Hippocampal formation (tissue), 2 donors: ENCODE results near the gene FANCC.
"Not testable (repeated sequence)": the region's sequence is repeated elsewhere in the genome, so short reads cannot be mapped to it uniquely, and the experiment has no call there.

ENCODE experiments used
- DNase-seq, 2 donors: peaks; one replicate each; lab custom pipeline; 2025; lab: John Stamatoyannopoulos, UW

The FANCC gene

GRCh38 chr9:95283673-95284072 lies 33.8 kb downstream of the FANCC start:
- DNase-seq = no peak

- DNase-seq = no peak
These were observed 35.2 kb downstream of the FANCC start for GRCh38 chr9:95282332-95282731.

GRCh38 chr9:95280745-95281144 lies 36.8 kb downstream of the FANCC start:
- no peak for DNase-seq

GRCh38 chr9:95277509-95277908 lies 40.0 kb downstream of the FANCC start:
- DNase-seq = no peak

GRCh38 chr9:95276395-95276954 lies 41.0 kb downstream of the FANCC start:
- DNase-seq = no peak

- DNase-seq = not testable (repeated sequence)
These were observed 43.3 kb downstream of the FANCC start for GRCh38 chr9:95274160-95274559.

GRCh38 chr9:95273369-95274022 lies 44.0 kb downstream of the FANCC start:
- DNase-seq = no peak

- DNase-seq = no peak
These were observed 44.7 kb downstream of the FANCC start for GRCh38 chr9:95272830-95273229.

GRCh38 chr9:95270790-95271189 lies 46.7 kb downstream of the FANCC start:
- no peak for DNase-seq

- not testable (repeated sequence) for DNase-seq
These were observed 47.4 kb downstream of the FANCC start for GRCh38 chr9:95269803-95270773.

- DNase-seq = peak; percentile 2 to 4
These were observed 48.8 kb downstream of the FANCC start for GRCh38 chr9:95268681-95269080.

GRCh38 chr9:95266649-95267048 lies 50.9 kb downstream of the FANCC start:
- no peak for DNase-seq

GRCh38 chr9:95265960-95266359 lies 51.5 kb downstream of the FANCC start:
- DNase-seq = no peak

GRCh38 chr9:95264954-95265615 lies 52.4 kb downstream of the FANCC start:
- DNase-seq = peak in 1 of 2 donors; percentile 15

- no peak for DNase-seq
These were observed 55.6 kb downstream of the FANCC start for GRCh38 chr9:95261890-95262289.

- DNase-seq = no peak
These were observed 66.9 kb downstream of the FANCC start for GRCh38 chr9:95250462-95251221.

GRCh38 chr9:95249986-95250385 lies 67.5 kb downstream of the FANCC start:
- no peak for DNase-seq

- no peak for DNase-seq
These were observed 71.0 kb downstream of the FANCC start for GRCh38 chr9:95246547-95246946.

GRCh38 chr9:95242613-95243012 lies 74.9 kb downstream of the FANCC start:
- no peak for DNase-seq

- DNase-seq = no peak
These were observed 78.4 kb downstream of the FANCC start for GRCh38 chr9:95239071-95239470.

GRCh38 chr9:95237336-95237735 lies 80.2 kb downstream of the FANCC start:
- no peak for DNase-seq
